ENCODE measurements around the gene GPR35.

The GPR35 gene

DNA sequence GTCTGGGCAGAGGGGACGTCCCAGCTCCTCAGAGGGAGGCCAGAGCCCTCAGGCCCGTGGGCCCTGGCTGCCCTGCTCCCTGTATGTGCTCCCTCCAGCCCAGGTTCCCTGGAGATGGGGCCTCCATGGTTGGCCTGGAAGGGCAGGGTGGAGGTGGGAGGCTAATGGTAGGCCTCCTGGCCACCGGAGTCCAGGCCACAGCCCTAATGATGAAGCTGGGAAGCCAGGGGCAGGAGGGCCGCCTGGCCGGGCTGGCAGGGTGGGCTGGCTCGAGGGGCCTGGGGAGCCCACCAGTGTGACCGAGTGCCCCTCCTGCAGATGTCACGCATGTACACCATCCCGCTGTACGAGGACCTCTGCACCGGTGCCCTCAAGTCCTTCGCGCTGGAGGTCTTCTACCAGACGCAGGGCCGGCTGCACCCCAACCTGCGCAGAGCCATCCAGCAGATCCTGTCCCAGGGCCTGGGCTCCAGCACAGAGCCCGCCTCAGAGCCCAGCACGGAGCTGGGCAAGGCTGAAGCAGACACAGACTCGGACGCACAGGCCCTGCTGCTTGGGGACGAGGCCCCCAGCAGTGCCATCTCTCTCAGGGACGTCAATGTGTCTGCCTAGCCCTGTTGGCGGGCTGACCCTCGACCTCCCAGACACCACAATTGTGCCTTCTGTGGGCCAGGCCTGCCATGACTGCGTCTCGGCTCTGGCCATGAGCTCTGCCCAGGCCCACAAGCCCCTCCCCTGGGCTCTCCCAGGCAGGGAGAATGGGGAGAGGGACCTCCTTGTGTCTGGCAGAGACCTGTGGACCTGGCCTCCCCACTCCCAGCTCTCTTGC is 47.8 kb upstream of the GPR35 start:
- H3K27ac ChIP-seq (ENCODE audit: low read length): no peak overlapping the region
- H3K4me2 ChIP-seq (ENCODE audit: insufficient read depth, low read length): no peak overlapping the region
- DNase-seq: no peak
- H3K9me3 ChIP-seq (ENCODE audit: insufficient read depth, low read length, severe bottlenecking): no peaks in the 10 kb centered on the region
- no peaks in the 10 kb centered on the region for H3K4me1 ChIP-seq (ENCODE audit: insufficient read depth, low read length)
- no peak; the same call in 2 of the 3 replicates for ATAC-seq (ENCODE audit: insufficient read depth, low read depth)
- no peaks in the 10 kb centered on the region for H3K27me3 ChIP-seq (ENCODE audit: insufficient read depth, low read length, poor library complexity)
- TF ChIP-seq, protein P1, sequence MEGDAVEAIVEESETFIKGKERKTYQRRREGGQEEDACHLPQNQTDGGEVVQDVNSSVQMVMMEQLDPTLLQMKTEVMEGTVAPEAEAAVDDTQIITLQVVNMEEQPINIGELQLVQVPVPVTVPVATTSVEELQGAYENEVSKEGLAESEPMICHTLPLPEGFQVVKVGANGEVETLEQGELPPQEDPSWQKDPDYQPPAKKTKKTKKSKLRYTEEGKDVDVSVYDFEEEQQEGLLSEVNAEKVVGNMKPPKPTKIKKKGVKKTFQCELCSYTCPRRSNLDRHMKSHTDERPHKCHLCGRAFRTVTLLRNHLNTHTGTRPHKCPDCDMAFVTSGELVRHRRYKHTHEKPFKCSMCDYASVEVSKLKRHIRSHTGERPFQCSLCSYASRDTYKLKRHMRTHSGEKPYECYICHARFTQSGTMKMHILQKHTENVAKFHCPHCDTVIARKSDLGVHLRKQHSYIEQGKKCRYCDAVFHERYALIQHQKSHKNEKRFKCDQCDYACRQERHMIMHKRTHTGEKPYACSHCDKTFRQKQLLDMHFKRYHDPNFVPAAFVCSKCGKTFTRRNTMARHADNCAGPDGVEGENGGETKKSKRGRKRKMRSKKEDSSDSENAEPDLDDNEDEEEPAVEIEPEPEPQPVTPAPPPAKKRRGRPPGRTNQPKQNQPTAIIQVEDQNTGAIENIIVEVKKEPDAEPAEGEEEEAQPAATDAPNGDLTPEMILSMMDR (IDR thresholded peaks at IDR 0.05; ENCODE audit: borderline replicate concordance, extremely low read depth, low read length, poor library complexity, severe bottlenecking): no peak
- no peak for TF ChIP-seq EZH2 (IDR thresholded peaks at IDR 0.05; ENCODE audit: borderline replicate concordance, low read depth, low read length, severe bottlenecking)
- peaks cover 65% of the 10 kb centered on the region for H4K20me1 ChIP-seq (ENCODE audit: insufficient read depth, low read length)
- H3K79me2 ChIP-seq (ENCODE audit: insufficient read depth, low read length): peaks cover 26% of the 10 kb centered on the region
- H2AFZ ChIP-seq (ENCODE audit: low read depth, low read length): no peak overlapping the region
- H3K4me3 ChIP-seq (ENCODE audit: low read depth in 1 of 2, low read length in 2 of 2): no peak overlapping the region
- H3K36me3 ChIP-seq (ENCODE audit: insufficient read depth, low read length): peaks cover 64% of the 10 kb centered on the region
- no peak overlapping the region for H3K9ac ChIP-seq (ENCODE audit: low read depth, low read length)

DNA sequence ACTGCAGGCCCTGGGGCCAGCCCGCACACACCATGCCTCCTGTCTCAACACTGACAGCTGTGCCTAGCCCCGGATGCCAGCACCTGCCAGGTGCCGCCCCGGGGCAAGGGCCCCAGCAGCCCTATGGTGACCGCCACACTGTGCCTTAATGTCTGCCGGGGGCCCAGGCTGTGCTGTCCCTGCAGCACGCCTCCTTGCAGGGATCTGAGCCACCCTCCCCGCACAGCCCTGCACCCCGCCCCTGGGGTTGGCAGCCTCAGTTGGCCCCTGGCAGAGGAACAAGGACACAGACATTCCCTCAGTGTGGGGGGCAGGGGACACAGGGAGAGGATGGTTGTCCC is 47.2 kb upstream of the GPR35 start:
- Histone ChIP-seq H2AFZ (ENCODE audit: low read depth, low read length) (no peak overlapping the region), H4K20me1 (ENCODE audit: insufficient read depth, low read length) (peaks cover 69% of the 10 kb centered on the region), H3K4me3 (ENCODE audit: low read depth in 1 of 2, low read length in 2 of 2) (no peak overlapping the region), H3K36me3 (ENCODE audit: insufficient read depth, low read length) (peaks cover 61% of the 10 kb centered on the region), H3K27me3 (ENCODE audit: insufficient read depth, low read length, poor library complexity) (no peaks in the 10 kb centered on the region), H3K4me2 (ENCODE audit: insufficient read depth, low read length) (no peak overlapping the region), H3K9me3 (ENCODE audit: insufficient read depth, low read length, severe bottlenecking) (no peaks in the 10 kb centered on the region), H3K9ac (ENCODE audit: low read depth, low read length) (no peak overlapping the region), H3K27ac (ENCODE audit: low read length) (no peak overlapping the region), H3K4me1 (ENCODE audit: insufficient read depth, low read length) (no peaks in the 10 kb centered on the region), H3K79me2 (ENCODE audit: insufficient read depth, low read length) (peaks cover 31% of the 10 kb centered on the region)
- TF ChIP-seq, protein P1 (IDR thresholded peaks at IDR 0.05; ENCODE audit: borderline replicate concordance, extremely low read depth, low read length, poor library complexity, severe bottlenecking): no peak
- no peak for TF ChIP-seq EZH2 (IDR thresholded peaks at IDR 0.05; ENCODE audit: borderline replicate concordance, low read depth, low read length, severe bottlenecking)
- DNase-seq (no peak), ATAC-seq (ENCODE audit: insufficient read depth, low read depth) (peak; percentile 12; the same call in 1 of the 3 replicates)

DNA sequence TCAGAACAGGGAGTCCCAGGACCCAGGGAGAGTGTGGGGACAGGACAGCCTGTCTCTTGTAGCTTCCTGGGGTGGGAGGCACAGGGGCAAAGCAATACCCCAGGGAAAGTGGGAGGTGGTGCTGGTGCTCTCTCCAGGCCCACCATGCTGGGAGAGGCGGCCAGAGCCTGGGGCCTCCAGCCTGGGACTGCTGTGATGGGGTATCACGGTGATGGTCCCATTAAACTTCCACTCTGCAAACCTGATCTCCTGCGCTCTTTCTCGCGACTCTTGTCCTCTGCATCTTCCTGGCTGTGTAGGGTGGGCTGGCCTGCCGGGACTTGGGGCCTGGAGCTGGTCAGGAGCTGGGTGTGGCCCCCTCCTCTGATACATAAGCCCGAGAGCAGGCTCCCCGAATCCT is 46.8 kb upstream of the GPR35 start:
- H2AFZ ChIP-seq (ENCODE audit: low read depth, low read length): no peak overlapping the region
- H4K20me1 ChIP-seq (ENCODE audit: insufficient read depth, low read length): peaks cover 67% of the 10 kb centered on the region
- H3K9me3 ChIP-seq (ENCODE audit: insufficient read depth, low read length, severe bottlenecking): no peaks in the 10 kb centered on the region
- TF ChIP-seq EZH2 (IDR thresholded peaks at IDR 0.05; ENCODE audit: borderline replicate concordance, low read depth, low read length, severe bottlenecking): no peak
- TF ChIP-seq, protein P1 (IDR thresholded peaks at IDR 0.05; ENCODE audit: borderline replicate concordance, extremely low read depth, low read length, poor library complexity, severe bottlenecking): no peak
- no peak overlapping the region for H3K27ac ChIP-seq (ENCODE audit: low read length)
- H3K4me3 ChIP-seq (ENCODE audit: low read depth in 1 of 2, low read length in 2 of 2): no peak overlapping the region
- DNase-seq (no peak), ATAC-seq (ENCODE audit: insufficient read depth, low read depth) (no peak)
- peaks cover 35% of the 10 kb centered on the region for H3K79me2 ChIP-seq (ENCODE audit: insufficient read depth, low read length)
- no peak overlapping the region for H3K4me2 ChIP-seq (ENCODE audit: insufficient read depth, low read length)
- peaks cover 61% of the 10 kb centered on the region for H3K36me3 ChIP-seq (ENCODE audit: insufficient read depth, low read length)
- H3K9ac ChIP-seq (ENCODE audit: low read depth, low read length): no peak overlapping the region
- no peaks in the 10 kb centered on the region for H3K27me3 ChIP-seq (ENCODE audit: insufficient read depth, low read length, poor library complexity)
- H3K4me1 ChIP-seq (ENCODE audit: insufficient read depth, low read length): peaks cover 3% of the 10 kb centered on the region

Measured in DND-41 (cell line).